ENCODE measurements around the gene ARF3.

Gene ARF3

GRCh38 chr12:48957141-48958048 is at the start of gene ARF3:
Gene ARF3 (minus strand): TSS chr12:48957487. CDS start chr12:48941095, 16,392 bp downstream.
- in situ Hi-C loops (cut with HindIII; ENCODE audit: low sequenced_read_pairs), result no loop called here

- in situ Hi-C loops (cut with HindIII; ENCODE audit: low sequenced_read_pairs), result no loop called here
Measured at GRCh38 chr12:49000346-49000745, 43.1 kb upstream of the ARF3 start.

GRCh38 chr12:48999371-49000131 is 42.3 kb upstream of the ARF3 start, which contains the start of gene DDN:
Gene DDN (minus strand): TSS chr12:48999375. CDS start chr12:48999287, 88 bp downstream.
- in situ Hi-C loops (cut with HindIII; ENCODE audit: low sequenced_read_pairs), result no loop called here

GRCh38 chr12:48998497-48999353 is 41.4 kb upstream of the ARF3 start:
- in situ Hi-C loops (cut with HindIII; ENCODE audit: low sequenced_read_pairs), result no loop called here

GRCh38 chr12:48997719-48998496 is 40.6 kb upstream of the ARF3 start:
- in situ Hi-C loops (cut with HindIII; ENCODE audit: low sequenced_read_pairs), result no loop called here

- in situ Hi-C loops (cut with HindIII; ENCODE audit: low sequenced_read_pairs), result no loop called here
Measured at GRCh38 chr12:48996794-48997718, 39.8 kb upstream of the ARF3 start.

- in situ Hi-C loops (cut with HindIII; ENCODE audit: low sequenced_read_pairs), result no loop called here
Measured at GRCh38 chr12:48995086-48995879, 38.0 kb upstream of the ARF3 start.

- in situ Hi-C loops (cut with HindIII; ENCODE audit: low sequenced_read_pairs), result no loop called here
Measured at GRCh38 chr12:48994224-48995085, 37.2 kb upstream of the ARF3 start.

- in situ Hi-C loops (cut with HindIII; ENCODE audit: low sequenced_read_pairs), result no loop called here
Measured at GRCh38 chr12:48993787-48994186, 36.5 kb upstream of the ARF3 start.

- in situ Hi-C loops (cut with HindIII; ENCODE audit: low sequenced_read_pairs), result no loop called here
Measured at GRCh38 chr12:48991247-48992050, 34.2 kb upstream of the ARF3 start.

- in situ Hi-C loops (cut with HindIII; ENCODE audit: low sequenced_read_pairs), result no loop called here
Measured at GRCh38 chr12:48990552-48990951, 33.3 kb upstream of the ARF3 start.

GRCh38 chr12:48988030-48988649 is 30.9 kb upstream of the ARF3 start:
- in situ Hi-C loops (cut with HindIII; ENCODE audit: low sequenced_read_pairs), result loop anchor here (10.0 kb wide), 1 partner anchor 143 kb away; no protein-coding TSS in a partner anchor

GRCh38 chr12:48986720-48987291 is 29.5 kb upstream of the ARF3 start:
- in situ Hi-C loops (cut with HindIII; ENCODE audit: low sequenced_read_pairs), result loop anchor here (10.0 kb wide), 1 partner anchor 142 kb away; no protein-coding TSS in a partner anchor

- in situ Hi-C loops (cut with HindIII; ENCODE audit: low sequenced_read_pairs), result loop anchor here (10.0 kb wide), 1 partner anchor 141 kb away; no protein-coding TSS in a partner anchor
Measured at GRCh38 chr12:48985901-48986300, 28.6 kb upstream of the ARF3 start.

GRCh38 chr12:48985475-48985897 is 28.2 kb upstream of the ARF3 start:
- in situ Hi-C loops (cut with HindIII; ENCODE audit: low sequenced_read_pairs), result loop anchor here (10.0 kb wide), 1 partner anchor 141 kb away; no protein-coding TSS in a partner anchor

All from DLD1 (cell line).